Skeletal muscle tissue (tissue), 4 donors: ENCODE measurements around the gene CRISPLD2. TPM values are rescaled to one million over a fixed set of nuclear protein-coding genes. Genes with fewer than 3 reads are reported as not detected.

Experiments used
- H3K27ac ChIP-seq: one replicate; pipeline ENCODE4 v1.7.0; 2013; ENCODE audit warnings: mild to moderate bottlenecking, low read depth, low read length, inconsistent platforms
- H3K27me3 ChIP-seq, 3 donors: one replicate each; pipeline ENCODE4 v1.7.0; 2013; ENCODE audit warnings: low read length in 3 of 3; ENCODE audit not compliant: control insufficient read depth in 3 of 3, insufficient read depth in 3 of 3
- H3K36me3 ChIP-seq, 3 donors: one replicate each; pipeline ENCODE4 v1.7.0; 2013; ENCODE audit warnings: low read length in 3 of 3; ENCODE audit not compliant: control insufficient read depth in 3 of 3, insufficient read depth in 3 of 3
- H3K4me1 ChIP-seq, 3 donors: one replicate each; pipeline ENCODE4 v1.7.0; 2013; ENCODE audit warnings: low read length in 3 of 3, mild to moderate bottlenecking in 3 of 3; ENCODE audit not compliant: control insufficient read depth in 3 of 3, insufficient read depth in 3 of 3
- H3K4me3 ChIP-seq, 3 donors: one replicate each; pipeline ENCODE4 v1.7.0; 2013; ENCODE audit warnings: low read length in 3 of 3
- H3K9ac ChIP-seq, 3 donors: one replicate each; pipeline ENCODE4 v1.7.0; 2013; ENCODE audit warnings: low read length in 3 of 3, mild to moderate bottlenecking in 3 of 3, moderate library complexity in 2 of 3, low read depth in 1 of 3
- H3K9me3 ChIP-seq, 3 donors: one replicate each; pipeline ENCODE4 v1.7.0; 2013; ENCODE audit warnings: low read length in 3 of 3; ENCODE audit not compliant: control insufficient read depth in 3 of 3
- total RNA-seq: library from RNA; depleted of rRNA; stranded (reverse); fragments of >200 nt; gene quantifications from one replicate; pipeline ENCODE4 v1.2.3, GENCODE V29; 2014
- donor health status: Osteomylitis.

Gene CRISPLD2
- total RNA-seq, 1 donor from 2014 or later, result 7.3 TPM

GRCh38 chr16:84874553-84874952 is 54.8 kb downstream of the CRISPLD2 start:
- Histone ChIP-seq H3K9ac (no peak overlapping the region), H3K9me3 (no peaks in the 10 kb centered on the region), H3K4me1 (peaks cover 0 to 3% (median 1%) of the 10 kb centered on the region in 3 donors), H3K27me3 (no peaks in the 10 kb centered on the region), H3K27ac (no peak overlapping the region), H3K36me3 (peaks cover 0 to 5% (median 4%) of the 10 kb centered on the region in 3 donors), H3K4me3 (no peak overlapping the region)

- Histone ChIP-seq H3K36me3 (peaks cover 0 to 5% (median 4%) of the 10 kb centered on the region in 3 donors), H3K27ac (no peak overlapping the region), H3K4me3 (no peak overlapping the region), H3K4me1 (no peaks in the 10 kb centered on the region), H3K9ac (no peak overlapping the region), H3K27me3 (no peaks in the 10 kb centered on the region), H3K9me3 (no peaks in the 10 kb centered on the region)
Measured at GRCh38 chr16:84874983-84875382, 55.2 kb downstream of the CRISPLD2 start.

GRCh38 chr16:84875846-84876245 is 56.1 kb downstream of the CRISPLD2 start:
- Histone ChIP-seq H3K36me3 (peaks cover 0 to 5% (median 4%) of the 10 kb centered on the region in 3 donors), H3K9me3 (no peaks in the 10 kb centered on the region), H3K27ac (no peak overlapping the region), H3K27me3 (no peaks in the 10 kb centered on the region), H3K9ac (no peak overlapping the region), H3K4me1 (peaks cover 0 to under 1% (median 0%) of the 10 kb centered on the region in 3 donors), H3K4me3 (no peak overlapping the region)

GRCh38 chr16:84876873-84877606 is 57.3 kb downstream of the CRISPLD2 start:
- peaks cover 0 to 3% (median 0%) of the 10 kb centered on the region in 3 donors for H3K4me1 ChIP-seq
- H3K9ac ChIP-seq, result no peak overlapping the region
- no peak overlapping the region for H3K4me3 ChIP-seq
- H3K27me3 ChIP-seq, result no peaks in the 10 kb centered on the region
- no peaks in the 10 kb centered on the region for H3K9me3 ChIP-seq
- H3K36me3 ChIP-seq, result peaks cover 0 to 5% (median 4%) of the 10 kb centered on the region in 3 donors
- H3K27ac ChIP-seq, result no peak overlapping the region

GRCh38 chr16:84878770-84879169 is 59.0 kb downstream of the CRISPLD2 start:
- no peak overlapping the region for H3K27ac ChIP-seq
- H3K4me1 ChIP-seq, result peaks cover 0 to 6% (median 2%) of the 10 kb centered on the region in 3 donors
- H3K9me3 ChIP-seq, result no peaks in the 10 kb centered on the region
- no peak overlapping the region for H3K9ac ChIP-seq
- H3K36me3 ChIP-seq, result peaks cover 0 to 5% (median 4%) of the 10 kb centered on the region in 3 donors
- H3K27me3 ChIP-seq, result no peaks in the 10 kb centered on the region
- no peak overlapping the region for H3K4me3 ChIP-seq

- Histone ChIP-seq H3K36me3 (no peaks in the 10 kb centered on the region), H3K27ac (no peak overlapping the region), H3K4me1 (peaks cover 0 to 6% (median 2%) of the 10 kb centered on the region in 3 donors), H3K9ac (no peak overlapping the region), H3K9me3 (no peaks in the 10 kb centered on the region), H3K4me3 (no peak overlapping the region), H3K27me3 (no peaks in the 10 kb centered on the region)
Measured at GRCh38 chr16:84879569-84880487, 60.0 kb downstream of the CRISPLD2 start.

GRCh38 chr16:84881702-84882521 is 62.1 kb downstream of the CRISPLD2 start:
- Histone ChIP-seq H3K9me3 (no peaks in the 10 kb centered on the region), H3K27ac (no peak overlapping the region), H3K4me3 (no peak overlapping the region), H3K36me3 (peaks cover 0 to under 1% (median 0%) of the 10 kb centered on the region in 3 donors), H3K27me3 (no peaks in the 10 kb centered on the region), H3K9ac (no peak overlapping the region), H3K4me1 (peaks cover 0 to 6% (median 4%) of the 10 kb centered on the region in 3 donors)

GRCh38 chr16:84883301-84883700 is 63.5 kb downstream of the CRISPLD2 start:
- Histone ChIP-seq H3K36me3 (peaks cover 0 to 4% (median 0%) of the 10 kb centered on the region in 3 donors), H3K4me1 (peaks cover 0 to 6% (median 4%) of the 10 kb centered on the region in 3 donors), H3K9me3 (no peaks in the 10 kb centered on the region), H3K27me3 (peaks cover 0 to under 1% (median 0%) of the 10 kb centered on the region in 3 donors), H3K9ac (no peak overlapping the region), H3K27ac (no peak overlapping the region), H3K4me3 (no peak overlapping the region)

- Histone ChIP-seq H3K4me3 (no peak overlapping the region), H3K9ac (no peak overlapping the region), H3K4me1 (peaks cover 0 to 6% (median 4%) of the 10 kb centered on the region in 3 donors), H3K36me3 (peaks cover 0 to 6% (median 3%) of the 10 kb centered on the region in 3 donors), H3K9me3 (no peaks in the 10 kb centered on the region), H3K27me3 (peaks cover 0 to 3% (median 0%) of the 10 kb centered on the region in 3 donors), H3K27ac (no peak overlapping the region)
Measured at GRCh38 chr16:84884246-84884595, 64.4 kb downstream of the CRISPLD2 start.
